K562 (cell line): Measurements from ENCODE around the gene RECK.

ENCODE experiments used
- ELK1 ChIP-seq: sonication (generic); formaldehyde crosslinking; IDR thresholded peaks from 2 replicates; pipeline ENCODE4 v1.8.1; 2022; ENCODE audit warnings: missing genetic modification reagents
- EZH2 ChIP-seq: IDR thresholded peaks from 2 replicates; pipeline ENCODE4 v1.6.1; 2012; ENCODE audit warnings: low read depth, mild to moderate bottlenecking, inconsistent platforms, low read length, borderline replicate concordance
- POLR2A ChIP-seq: fragments of 450-650 bp; conservative IDR thresholded peaks from 2 replicates; pipeline ENCODE4 v1.6.1; 2016
- SIX5 ChIP-seq, 2 experiments: IDR thresholded peaks; 2 replicates each; pipeline ENCODE4 v1.6.1; 2011; ENCODE audit warnings: low read length in 2 of 2, borderline replicate concordance in 1 of 2, low read depth in 1 of 2, mild to moderate bottlenecking in 1 of 2, moderate library complexity in 1 of 2; ENCODE audit not compliant: insufficient read depth in 1 of 2
- SOX6 ChIP-seq: fragments of 450-650 bp; IDR thresholded peaks from 2 replicates; pipeline ENCODE4 v1.6.1; 2014; ENCODE audit warnings: mild to moderate bottlenecking
- TFAP4 ChIP-seq: sonication (generic); formaldehyde crosslinking; IDR thresholded peaks from 2 replicates; pipeline ENCODE4 v1.8.0; 2022; ENCODE audit warnings: missing genetic modification reagents, mild to moderate bottlenecking, moderate library complexity, borderline replicate concordance
- ZNF324 ChIP-seq: fragments of 250-450 bp; sonication (Bioruptor Pico); IDR thresholded peaks from 2 replicates; pipeline ENCODE4 v1.4.0; 2020; ENCODE audit warnings: mild to moderate bottlenecking

- no peak for TF ChIP-seq TFAP4 (CRISPR knock-in tag)
- no peak for TF ChIP-seq ZNF324
- TF ChIP-seq SIX5 (IDR thresholded peaks at IDR 0.05; ENCODE audit: borderline replicate concordance in 1 of 2, insufficient read depth in 1 of 2, low read depth in 1 of 2, low read length in 2 of 2), result no peak
- no peak for TF ChIP-seq POLR2A
- TF ChIP-seq SOX6, result no peak
- no peak for TF ChIP-seq EZH2
- TF ChIP-seq ELK1 (CRISPR knock-in tag), result no peak
These were observed 63.0 kb downstream of the RECK start for GRCh38 chr9:36099718-36100117.
